Central memory CD8-positive, alpha-beta T cell (primary cell): ENCODE results near the gene BMI1.

Experiments used
- ATAC-seq: fragments of 150-1000 bp; cut with Tn5 transposase; replicated peaks from 2 replicates; pipeline ENCODE4 v1.10.0; 2022; ENCODE audit warnings: mild to moderate bottlenecking, moderate FRiP score, moderate number of reproducible peaks; ENCODE audit not compliant: poor library complexity, severe bottlenecking; ENCODE audit errors: extremely low read depth
- DNase-seq, 2 donors: peaks; one replicate each; pipeline ENCODE4 v3.0.0; 2021; ENCODE audit warnings: low spot score in 2 of 2
- H3K27ac Mint-ChIP-seq: one replicate; pipeline ENCODE4 v1.8.0; 2022; ENCODE audit warnings: low read depth, mild to moderate bottlenecking, moderate library complexity, mixed read lengths
- H3K27me3 Mint-ChIP-seq: one replicate; pipeline ENCODE4 v1.8.0; 2022; ENCODE audit warnings: mixed read lengths
- H3K36me3 Mint-ChIP-seq: one replicate; pipeline ENCODE4 v1.8.0; 2022; ENCODE audit warnings: mild to moderate bottlenecking, moderate library complexity, mixed read lengths; ENCODE audit not compliant: insufficient read depth
- H3K4me1 Mint-ChIP-seq: one replicate; pipeline ENCODE4 v1.8.0; 2022; ENCODE audit warnings: mixed read lengths
- H3K4me3 Mint-ChIP-seq: one replicate; pipeline ENCODE4 v1.8.0; 2022; ENCODE audit warnings: mild to moderate bottlenecking, moderate library complexity, mixed read lengths
- H3K9me3 Mint-ChIP-seq: one replicate; pipeline ENCODE4 v1.8.0; 2022; ENCODE audit warnings: mixed read lengths

BMI1 gene

GRCh38 chr10:22335173-22335933, 14.5 kb downstream of the BMI1 start:
- DNase-seq = peak; percentile 48 to 65
- Mint-ChIP-seq H3K27me3 (peaks cover 34% of the 10 kb centered on the region), H3K27ac (peak overlapping the region; percentile 90), H3K4me1 (peaks cover 27% of the 10 kb centered on the region), H3K4me3 (peak overlapping the region; percentile 81), H3K9me3 (no peaks in the 10 kb centered on the region), H3K36me3 (peaks cover 29% of the 10 kb centered on the region)
- ATAC-seq = peak; percentile 78

GRCh38 chr10:22338185-22338900, 17.4 kb downstream of the BMI1 start:
- Mint-ChIP-seq H3K27me3 (peaks cover 56% of the 10 kb centered on the region), H3K36me3 (peaks cover 35% of the 10 kb centered on the region), H3K9me3 (no peaks in the 10 kb centered on the region), H3K4me3 (no peak overlapping the region), H3K27ac (no peak overlapping the region), H3K4me1 (peaks cover 18% of the 10 kb centered on the region)
- DNase-seq (no peak), ATAC-seq (no peak)

- Mint-ChIP-seq H3K36me3 (peaks cover 31% of the 10 kb centered on the region), H3K27me3 (peaks cover 61% of the 10 kb centered on the region), H3K4me3 (no peak overlapping the region), H3K4me1 (peaks cover 13% of the 10 kb centered on the region), H3K27ac (no peak overlapping the region), H3K9me3 (no peaks in the 10 kb centered on the region)
- DNase-seq (no peak), ATAC-seq (no peak)
Observed at GRCh38 chr10:22338931-22339330, 18.0 kb downstream of the BMI1 start.

GRCh38 chr10:22339761-22340328, 18.9 kb downstream of the BMI1 start:
- Mint-ChIP-seq H3K27ac (peak overlapping the region; percentile 88), H3K27me3 (peaks cover 71% of the 10 kb centered on the region), H3K4me1 (peaks cover 12% of the 10 kb centered on the region), H3K9me3 (no peaks in the 10 kb centered on the region), H3K36me3 (peaks cover 38% of the 10 kb centered on the region), H3K4me3 (peak overlapping the region; percentile 79)
- no peak for DNase-seq
- peak; percentile 4 for ATAC-seq

- Mint-ChIP-seq H3K27ac (peak overlapping the region; percentile 88), H3K4me3 (peak overlapping the region; percentile 79), H3K27me3 (peaks cover 77% of the 10 kb centered on the region), H3K4me1 (peaks cover 7% of the 10 kb centered on the region), H3K9me3 (no peaks in the 10 kb centered on the region), H3K36me3 (peaks cover 38% of the 10 kb centered on the region)
- peak in 1 of 2 donors; percentile 67 for DNase-seq
- ATAC-seq = peak; percentile 57
Observed at GRCh38 chr10:22340329-22341189, 19.7 kb downstream of the BMI1 start.

- Mint-ChIP-seq H3K4me1 (peaks cover 9% of the 10 kb centered on the region), H3K27me3 (peaks cover 85% of the 10 kb centered on the region), H3K27ac (no peak overlapping the region), H3K4me3 (peak overlapping the region; percentile 79), H3K9me3 (no peaks in the 10 kb centered on the region), H3K36me3 (peaks cover 40% of the 10 kb centered on the region)
- ATAC-seq (no peak), DNase-seq (no peak)
Observed at GRCh38 chr10:22341190-22341925, 20.5 kb downstream of the BMI1 start.

GRCh38 chr10:22341926-22342196, 21.0 kb downstream of the BMI1 start:
- ATAC-seq (no peak), DNase-seq (no peak)
- Mint-ChIP-seq H3K27ac (no peak overlapping the region), H3K36me3 (peaks cover 39% of the 10 kb centered on the region), H3K9me3 (no peaks in the 10 kb centered on the region), H3K27me3 (peaks cover 86% of the 10 kb centered on the region), H3K4me1 (peaks cover 7% of the 10 kb centered on the region), H3K4me3 (no peak overlapping the region)

- H3K27ac Mint-ChIP-seq = no peak overlapping the region
- H3K4me3 Mint-ChIP-seq = no peak overlapping the region
- H3K4me1 Mint-ChIP-seq = peaks cover 5% of the 10 kb centered on the region
- peaks cover 34% of the 10 kb centered on the region for H3K36me3 Mint-ChIP-seq
- no peaks in the 10 kb centered on the region for H3K9me3 Mint-ChIP-seq
- DNase-seq = no peak
- ATAC-seq = no peak
- H3K27me3 Mint-ChIP-seq = peaks cover 86% of the 10 kb centered on the region
Observed at GRCh38 chr10:22342421-22342820, 21.5 kb downstream of the BMI1 start.

GRCh38 chr10:22343731-22344130, 22.8 kb downstream of the BMI1 start:
- H3K27me3 Mint-ChIP-seq = peaks cover 74% of the 10 kb centered on the region

GRCh38 chr10:22344249-22344648, 23.4 kb downstream of the BMI1 start:
- Mint-ChIP-seq H3K9me3 (no peaks in the 10 kb centered on the region), H3K36me3 (peaks cover 34% of the 10 kb centered on the region), H3K4me3 (no peak overlapping the region), H3K4me1 (peaks cover 5% of the 10 kb centered on the region), H3K27ac (no peak overlapping the region), H3K27me3 (peaks cover 70% of the 10 kb centered on the region)
- DNase-seq (no peak), ATAC-seq (no peak)

More at GRCh38 chr10:22343731-22344130, 22.8 kb downstream of the BMI1 start:
- peaks cover 5% of the 10 kb centered on the region for H3K4me1 Mint-ChIP-seq
- H3K9me3 Mint-ChIP-seq = no peaks in the 10 kb centered on the region
- H3K36me3 Mint-ChIP-seq = peaks cover 34% of the 10 kb centered on the region
- no peak for ATAC-seq
- no peak for DNase-seq
- H3K27ac Mint-ChIP-seq = no peak overlapping the region
- H3K4me3 Mint-ChIP-seq = no peak overlapping the region

GRCh38 chr10:22344781-22345300, 23.9 kb downstream of the BMI1 start:
- no peak overlapping the region for H3K27ac Mint-ChIP-seq
- peaks cover 34% of the 10 kb centered on the region for H3K36me3 Mint-ChIP-seq
- H3K27me3 Mint-ChIP-seq = peaks cover 67% of the 10 kb centered on the region
- no peaks in the 10 kb centered on the region for H3K9me3 Mint-ChIP-seq
- DNase-seq (no peak), ATAC-seq (no peak)
- H3K4me3 Mint-ChIP-seq = peak overlapping the region; percentile 36
- H3K4me1 Mint-ChIP-seq = peaks cover 5% of the 10 kb centered on the region
